Trophoblast cell (in vitro differentiated cells and primary cell): ENCODE data around the gene ZNF577.

ENCODE experiments used
- DNase-seq, 2 donors: peaks; one replicate each; pipeline ENCODE4 v3.0.0-alpha.2; 2016
- H2AFZ ChIP-seq: 2 replicates; pipeline ENCODE4 v1.6.1; 2013; ENCODE audit warnings: low read length, moderate library complexity, mild to moderate bottlenecking; ENCODE audit not compliant: insufficient read depth, poor library complexity
- H2AK5ac ChIP-seq: 2 replicates; pipeline ENCODE4 v1.6.1; 2013; ENCODE audit warnings: mild to moderate bottlenecking, low read length
- H2BK120ac ChIP-seq: 2 replicates; pipeline ENCODE4 v1.6.1; 2013; ENCODE audit warnings: low read length, mild to moderate bottlenecking, moderate library complexity; ENCODE audit not compliant: insufficient read depth, poor library complexity
- H2BK12ac ChIP-seq: 2 replicates; pipeline ENCODE4 v1.6.1; 2013; ENCODE audit warnings: mild to moderate bottlenecking, low read length, moderate library complexity
- H2BK5ac ChIP-seq: 2 replicates; pipeline ENCODE4 v1.6.1; 2013; ENCODE audit warnings: low read length, low read depth, moderate library complexity, mild to moderate bottlenecking; ENCODE audit not compliant: poor library complexity
- H3K14ac ChIP-seq: 2 replicates; pipeline ENCODE4 v1.6.1; 2013; ENCODE audit warnings: mild to moderate bottlenecking, low read length
- H3K18ac ChIP-seq: 2 replicates; pipeline ENCODE4 v1.6.1; 2013; ENCODE audit warnings: mild to moderate bottlenecking, low read length
- H3K23ac ChIP-seq: 2 replicates; pipeline ENCODE4 v1.6.1; 2013; ENCODE audit warnings: low read length
- H3K27ac ChIP-seq: 2 replicates; pipeline ENCODE4 v1.5.1; 2013; ENCODE audit warnings: low read depth, mild to moderate bottlenecking, inconsistent platforms, low read length, moderate library complexity
- H3K27me3 ChIP-seq: 2 replicates; pipeline ENCODE4 v1.6.1; 2013; ENCODE audit warnings: inconsistent platforms, mild to moderate bottlenecking, low read length, moderate library complexity; ENCODE audit not compliant: insufficient read depth
- H3K36me3 ChIP-seq, 2 experiments: 1 replicate in 1 of 2; 2 replicates in 1 of 2; pipeline ENCODE4 v1.6.1; 2013; ENCODE audit warnings: low read length in 2 of 2, mild to moderate bottlenecking in 2 of 2, moderate library complexity in 1 of 2; ENCODE audit not compliant: insufficient read depth in 2 of 2, control insufficient read depth in 1 of 2
- H3K4ac ChIP-seq: 2 replicates; pipeline ENCODE4 v1.6.1; 2013; ENCODE audit warnings: low read depth, mild to moderate bottlenecking, low read length, moderate library complexity
- H3K4me1 ChIP-seq, 2 experiments: 1 replicate in 1 of 2; 2 replicates in 1 of 2; pipeline ENCODE4 v1.6.1; 2013; ENCODE audit warnings: low read length in 2 of 2, mild to moderate bottlenecking in 2 of 2, moderate library complexity in 1 of 2; ENCODE audit not compliant: insufficient read depth in 2 of 2, control insufficient read depth in 1 of 2
- H3K4me2 ChIP-seq: 2 replicates; pipeline ENCODE4 v1.6.1; 2013; ENCODE audit warnings: inconsistent platforms, mild to moderate bottlenecking, low read length, moderate library complexity
- H3K4me3 ChIP-seq: 2 replicates; pipeline ENCODE4 v1.5.1; 2013; ENCODE audit warnings: mild to moderate bottlenecking, low read depth, low read length, inconsistent platforms
- H3K79me1 ChIP-seq: one replicate; pipeline ENCODE4 v1.6.1; 2013; ENCODE audit warnings: low read length
- H3K79me2 ChIP-seq: 2 replicates; pipeline ENCODE4 v1.6.1; 2013; ENCODE audit warnings: low read length, mild to moderate bottlenecking; ENCODE audit not compliant: control insufficient read depth, insufficient read depth, poor library complexity
- H3K9ac ChIP-seq: 2 replicates; pipeline ENCODE4 v1.6.1; 2013; ENCODE audit warnings: mild to moderate bottlenecking, low read length
- H3K9me3 ChIP-seq: 2 replicates; pipeline ENCODE4 v1.6.1; 2013; ENCODE audit warnings: low read depth, mild to moderate bottlenecking, control low read depth, inconsistent platforms, low read length; ENCODE audit not compliant: insufficient read depth
- H4K12ac ChIP-seq: 2 replicates; pipeline ENCODE4 v1.6.1; 2013; ENCODE audit warnings: low read depth, mild to moderate bottlenecking, low read length, moderate library complexity
- H4K8ac ChIP-seq: 2 replicates; pipeline ENCODE4 v1.6.1; 2013; ENCODE audit warnings: low read depth, mild to moderate bottlenecking, low read length, moderate library complexity
- H4K91ac ChIP-seq: one replicate; pipeline ENCODE4 v1.6.1; 2013; ENCODE audit warnings: low read depth, mild to moderate bottlenecking, low read length, moderate library complexity
- WGBS: extraction: QIAGEN DNeasy Blood & Tissue Kit; methylation state at CpG from one replicate; pipeline ENCODE4 v1.1.7; 2013; ENCODE audit warnings: missing lambda C conversion rate; ENCODE audit not compliant: insufficient read length, insufficient coverage; ENCODE audit errors: extremely low coverage; 5-methylcytosine and 5-hydroxymethylcytosine counted together

Gene ZNF577

DNA sequence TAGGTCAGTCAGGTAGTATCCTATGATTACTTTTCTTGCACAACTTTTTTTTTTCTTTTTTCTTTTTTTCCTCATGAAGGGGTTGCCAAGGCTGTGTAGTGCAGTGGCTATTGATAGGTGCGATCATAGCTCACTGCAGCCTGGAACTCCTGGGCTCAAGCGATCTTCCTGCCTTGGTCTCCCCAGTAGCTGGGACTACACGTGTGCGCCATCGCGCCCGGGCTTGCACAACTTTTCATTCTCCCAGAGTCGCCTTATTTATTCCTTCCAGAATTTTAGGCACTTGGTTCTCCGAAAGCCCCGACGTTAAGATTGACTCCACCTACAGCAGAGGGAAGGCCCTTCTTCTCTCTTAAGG is 38.7 kb upstream of the ZNF577 start:
- Histone ChIP-seq H2BK120ac (no peak overlapping the region), H3K79me1 (peaks cover 8% of the 10 kb centered on the region), H3K9ac (no peak overlapping the region), H2BK5ac (no peak overlapping the region), H3K14ac (no peak overlapping the region), H3K18ac (no peak overlapping the region), H3K4ac (no peak overlapping the region), H2AK5ac (no peak overlapping the region), H3K4me3 (no peak overlapping the region), H4K91ac (peak overlapping the region; percentile 38), H3K4me2 (peak overlapping the region; percentile 71), H2BK12ac (no peak overlapping the region), H3K27ac (no peak overlapping the region), H3K36me3 (peaks cover 0 to 2% of the 10 kb centered on the region in 2 experiments), H2AFZ (peak overlapping the region; percentile 90), H3K79me2 (peaks cover 12% of the 10 kb centered on the region), H3K23ac (no peak overlapping the region), H3K9me3 (peaks cover 15% of the 10 kb centered on the region), H3K27me3 (no peaks in the 10 kb centered on the region), H4K8ac (peak overlapping the region; percentile 89), H4K12ac (peak overlapping the region; percentile 74), H3K4me1 (peaks cover 5 to 7% of the 10 kb centered on the region in 2 experiments)
- DNase-seq = no peak
- WGBS = no CpG with 5 or more reads among the region's 11 CpGs

DNA sequence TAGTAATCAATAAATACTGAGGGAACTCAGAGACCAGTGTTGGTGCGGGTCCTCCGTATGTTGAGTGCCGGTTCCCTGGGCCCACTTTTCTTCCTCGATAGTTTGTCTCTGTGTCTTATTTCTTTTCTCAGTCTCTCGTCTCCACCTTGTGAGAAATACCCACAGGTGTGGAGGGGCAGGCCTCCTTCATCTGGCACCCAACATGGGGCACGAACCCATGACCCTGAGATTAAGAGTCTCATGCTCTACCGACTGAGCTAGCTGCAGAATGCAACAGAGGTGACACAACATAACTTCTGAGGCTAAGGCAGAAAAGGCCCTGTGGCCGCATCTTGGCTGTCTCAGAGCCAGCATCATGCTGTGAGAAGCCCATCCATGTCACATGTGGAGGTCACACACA is 34.2 kb upstream of the ZNF577 start:
- H3K9me3 ChIP-seq = peaks cover 27% of the 10 kb centered on the region
- H3K27me3 ChIP-seq = no peaks in the 10 kb centered on the region
- H3K36me3 ChIP-seq = no peaks in the 10 kb centered on the region
- H4K91ac ChIP-seq = no peak overlapping the region
- H2BK120ac ChIP-seq = no peak overlapping the region
- no peak for DNase-seq
- H3K9ac ChIP-seq = no peak overlapping the region
- WGBS = no CpG with 5 or more reads among the region's 8 CpGs
- H3K18ac ChIP-seq = no peak overlapping the region
- peaks cover 2% of the 10 kb centered on the region for H3K79me1 ChIP-seq
- peaks cover 2% of the 10 kb centered on the region for H3K79me2 ChIP-seq
- H3K4me2 ChIP-seq = no peak overlapping the region
- H2AFZ ChIP-seq = no peak overlapping the region
- H3K4me1 ChIP-seq = no peaks in the 10 kb centered on the region
- no peak overlapping the region for H3K4me3 ChIP-seq
- H3K14ac ChIP-seq = no peak overlapping the region
- no peak overlapping the region for H4K12ac ChIP-seq
- H2AK5ac ChIP-seq = no peak overlapping the region
- H4K8ac ChIP-seq = no peak overlapping the region
- no peak overlapping the region for H3K23ac ChIP-seq
- H3K27ac ChIP-seq = no peak overlapping the region
- no peak overlapping the region for H3K4ac ChIP-seq
- H2BK5ac ChIP-seq = no peak overlapping the region
- no peak overlapping the region for H2BK12ac ChIP-seq

DNA sequence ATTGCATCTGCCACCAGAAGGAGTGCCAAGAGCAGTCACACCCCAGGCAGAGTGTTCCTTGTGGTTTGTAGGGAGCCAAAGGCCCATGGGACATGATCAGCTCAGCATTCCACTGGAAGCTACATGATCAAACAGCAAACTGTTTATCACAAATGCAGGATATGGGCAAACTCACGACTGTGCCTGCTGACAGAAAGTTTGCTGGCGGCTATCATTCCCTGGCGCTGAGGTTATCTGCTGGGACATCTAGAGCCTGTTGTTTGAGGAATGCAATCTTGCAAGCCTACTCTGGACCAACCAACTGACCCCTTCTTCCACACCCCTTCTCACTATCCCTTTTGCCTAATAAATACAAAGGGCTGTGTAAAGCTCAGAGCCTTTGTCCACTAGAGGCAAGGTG is 31.9 kb upstream of the ZNF577 start:
- Histone ChIP-seq H3K4me1 (no peaks in the 10 kb centered on the region), H3K4me2 (no peak overlapping the region), H3K9ac (no peak overlapping the region), H3K23ac (no peak overlapping the region), H3K9me3 (peaks cover 26% of the 10 kb centered on the region), H3K79me1 (no peaks in the 10 kb centered on the region), H3K4me3 (peak overlapping the region; percentile 20), H2BK12ac (no peak overlapping the region), H3K36me3 (no peaks in the 10 kb centered on the region), H2BK120ac (no peak overlapping the region), H4K91ac (no peak overlapping the region), H4K12ac (no peak overlapping the region), H3K4ac (no peak overlapping the region), H4K8ac (no peak overlapping the region), H2AK5ac (no peak overlapping the region), H3K18ac (no peak overlapping the region), H2BK5ac (no peak overlapping the region), H3K14ac (no peak overlapping the region), H3K79me2 (no peaks in the 10 kb centered on the region), H3K27ac (no peak overlapping the region), H3K27me3 (no peaks in the 10 kb centered on the region), H2AFZ (no peak overlapping the region)
- no CpG with 5 or more reads among the region's 3 CpGs for WGBS
- peak; percentile 67 to 71 for DNase-seq

DNA sequence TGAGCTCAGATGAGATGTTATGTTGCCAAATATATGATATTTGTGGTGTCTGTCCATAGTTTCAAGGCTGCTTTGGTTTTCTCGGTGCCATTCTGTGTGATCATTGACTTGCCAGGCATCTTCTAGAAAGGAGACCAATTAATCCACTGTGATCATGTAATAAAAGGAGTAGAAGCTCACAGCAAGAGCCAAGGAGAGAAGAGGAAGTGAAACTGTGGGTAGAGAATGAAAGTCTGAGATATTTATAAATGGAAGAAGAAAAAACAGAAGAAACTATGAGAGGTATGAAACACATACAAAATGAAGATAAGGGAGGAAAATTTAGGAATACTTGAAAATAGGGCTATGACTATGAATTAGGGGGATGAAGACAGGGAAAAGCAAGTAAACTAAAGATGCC is 28.4 kb upstream of the ZNF577 start:
- Histone ChIP-seq H4K12ac (no peak overlapping the region), H3K79me2 (no peaks in the 10 kb centered on the region), H3K4me2 (no peak overlapping the region), H3K79me1 (no peaks in the 10 kb centered on the region), H3K9me3 (peaks cover 15% of the 10 kb centered on the region), H2AK5ac (no peak overlapping the region), H3K4ac (no peak overlapping the region), H2BK120ac (no peak overlapping the region), H3K36me3 (no peaks in the 10 kb centered on the region), H3K27ac (no peak overlapping the region), H2BK12ac (no peak overlapping the region), H4K91ac (no peak overlapping the region), H4K8ac (no peak overlapping the region), H3K23ac (no peak overlapping the region), H2AFZ (no peak overlapping the region), H3K4me3 (no peak overlapping the region), H2BK5ac (no peak overlapping the region), H3K9ac (no peak overlapping the region), H3K4me1 (no peaks in the 10 kb centered on the region), H3K27me3 (no peaks in the 10 kb centered on the region), H3K18ac (no peak overlapping the region), H3K14ac (no peak overlapping the region)
- no peak for DNase-seq
- WGBS = no CpG with 5 or more reads among the region's 1 CpG
